K562 (cell line): Measurements from ENCODE around the gene TMC1. TPM values are rescaled to one million over a fixed set of nuclear protein-coding genes. Genes with fewer than 3 reads are reported as not detected.

ENCODE experiments used
- ATAC-seq: fragments of 200-7000 bp; cut with Tn5 transposase; 3 replicates; pipeline ENCODE4 v1.9.1; 2020; ENCODE audit warnings: moderate library complexity
- BruUV-seq: library from RNA; stranded (reverse); fragments of 400-500 nt; replicated peaks from 2 replicates; lab custom pipeline; 2021; lab: Mats Ljungman, UMichigan
- CTCF ChIA-PET: fragments of 300-600 bp; formaldehyde crosslinking; extraction: SDS; loops from one replicate; lab custom pipeline; 2021; ENCODE audit warnings: low intra/inter-chr PET ratio; lab: Yijun Ruan, JAX
- POLR2A ChIA-PET: fragments of 300-600, 350-650 bp; sonication (Branson Sonifier 250); formaldehyde crosslinking; extraction: SDS; loops from one replicate; lab custom pipeline; 2021; ENCODE audit warnings: antibody characterized with exemption, inconsistent platforms; lab: Yijun Ruan, JAX
- DNase-seq, 4 experiments: peaks; one replicate each; pipeline versions ENCODE4 v3.0.0 to v3.0.0-alpha.2; 2011 to 2018; ENCODE audit warnings: low spot score in 3 of 4, mixed read lengths in 3 of 4; ENCODE audit errors: extremely low read depth in 1 of 4
- FAIRE-seq: peaks from 2 replicates; lab custom pipeline; 2011; peaks lifted over from hg19 to GRCh38; lab: Jason Lieb, UNC
- H2AFZ ChIP-seq: 2 replicates; pipeline ENCODE4 v1.6.0; 2011; ENCODE audit warnings: low read depth, low read length, control low read depth, inconsistent platforms
- H3K27ac ChIP-seq: fragments of 200-600 bp; 3 replicates; pipeline ENCODE4 v1.8.0; 2011; ENCODE audit warnings: low read depth, mild to moderate bottlenecking, control low read depth, inconsistent platforms, low read length, moderate library complexity, mixed read lengths; ENCODE audit errors: extremely low read depth
- H3K27me3 ChIP-seq, 2 experiments: fragments of 300-600 bp in 1 of 2; 2 replicates in 1 of 2; 3 replicates in 1 of 2; pipeline versions ENCODE4 v1.6.0 to v1.8.0; 2011; ENCODE audit warnings: inconsistent platforms in 2 of 2, low read length in 2 of 2, mild to moderate bottlenecking in 1 of 2, mixed read lengths in 1 of 2, moderate library complexity in 1 of 2; ENCODE audit not compliant: control insufficient read depth in 2 of 2, insufficient read depth in 2 of 2
- H3K36me3 ChIP-seq: fragments of 300-600 bp; 3 replicates; pipeline ENCODE4 v1.8.0; 2011; ENCODE audit warnings: mild to moderate bottlenecking, low read length, inconsistent platforms; ENCODE audit not compliant: control insufficient read depth, insufficient read depth
- H3K4me1 ChIP-seq, 2 experiments: fragments of 200-600 bp in 1 of 2; replicated peaks in 1 of 2; 2 replicates in 1 of 2; 3 replicates in 1 of 2; pipeline versions ENCODE4 v1.5.1 to v1.8.0; 2011; ENCODE audit warnings: inconsistent platforms in 2 of 2, low read length in 2 of 2, mild to moderate bottlenecking in 1 of 2, mixed read lengths in 1 of 2, moderate library complexity in 1 of 2; ENCODE audit not compliant: control insufficient read depth in 2 of 2, insufficient read depth in 2 of 2
- H3K4me2 ChIP-seq: 2 replicates; pipeline ENCODE4 v1.6.1; 2011; ENCODE audit warnings: low read length, control low read depth, inconsistent platforms, mixed read lengths; ENCODE audit not compliant: insufficient read depth
- H3K4me3 ChIP-seq: fragments of 200-600 bp; sonication (generic), shearing (Covaris generic); 2 replicates; pipeline ENCODE4 v1.5.1; 2016; ENCODE audit warnings: control low read depth, inconsistent platforms
- H3K79me2 ChIP-seq: fragments of 200-600 bp; 3 replicates; pipeline ENCODE4 v1.8.0; 2011; ENCODE audit warnings: low read length, inconsistent platforms; ENCODE audit not compliant: control insufficient read depth, insufficient read depth
- H3K9ac ChIP-seq, 2 experiments: 2 replicates each; pipeline versions ENCODE4 v1.6.0 to v1.6.1; 2011; ENCODE audit warnings: low read depth in 2 of 2, low read length in 2 of 2, control low read depth in 1 of 2, inconsistent platforms in 1 of 2, mild to moderate bottlenecking in 1 of 2, mixed read lengths in 1 of 2; ENCODE audit not compliant: insufficient read depth in 1 of 2
- H3K9me1 ChIP-seq: one replicate; pipeline ENCODE4 v1.6.0; 2011; ENCODE audit warnings: inconsistent platforms, mild to moderate bottlenecking, low read length, moderate library complexity; ENCODE audit not compliant: control insufficient read depth, insufficient read depth
- H3K9me3 ChIP-seq: replicated peaks from 2 replicates; pipeline ENCODE4 v1.5.1; 2011; ENCODE audit warnings: low read depth, low read length, inconsistent platforms; ENCODE audit not compliant: control insufficient read depth, insufficient read depth
- H4K20me1 ChIP-seq: replicated peaks from 2 replicates; pipeline ENCODE4 v1.6.1; 2011; ENCODE audit warnings: low read length, inconsistent platforms, mixed read lengths; ENCODE audit not compliant: control insufficient read depth, insufficient read depth
- CBFA2T3 ChIP-seq: fragments of 450-650 bp; IDR thresholded peaks from 2 replicates; pipeline ENCODE4 v1.6.1; 2017
- ETS2 ChIP-seq: IDR thresholded peaks from 2 replicates; pipeline ENCODE4 v1.6.1; 2016; ENCODE audit warnings: borderline replicate concordance, missing genetic modification characterization, mild to moderate bottlenecking, moderate library complexity, missing compliant biosample characterization; ENCODE audit not compliant: poor library complexity, severe bottlenecking
- HDAC8 ChIP-seq: fragments of 450-650 bp; IDR thresholded peaks from 2 replicates; pipeline ENCODE4 v1.6.1; 2016; ENCODE audit warnings: mild to moderate bottlenecking, missing genetic modification characterization, moderate library complexity, missing compliant biosample characterization
- NR2C1 ChIP-seq, 2 experiments: fragments of 450-650 bp; IDR thresholded peaks; 2 replicates each; pipeline ENCODE4 v1.6.1; 2017; ENCODE audit warnings: mild to moderate bottlenecking in 2 of 2, antibody characterized with exemption in 1 of 2, inconsistent platforms in 1 of 2, missing compliant biosample characterization in 1 of 2, missing genetic modification characterization in 1 of 2
- TCF3 ChIP-seq: sonication (generic); formaldehyde crosslinking; IDR thresholded peaks from 2 replicates; pipeline ENCODE4 v1.4.0; 2020; ENCODE audit warnings: mild to moderate bottlenecking, missing genetic modification reagents
- ZNF347 ChIP-seq: fragments of 450-650 bp; formaldehyde crosslinking; IDR thresholded peaks from 2 replicates; pipeline ENCODE4 v1.4.0; 2020; ENCODE audit warnings: low read depth, mild to moderate bottlenecking, moderate library complexity
- ZSCAN32 ChIP-seq: fragments of 450-650 bp; formaldehyde crosslinking; IDR thresholded peaks from 2 replicates; pipeline ENCODE4 v1.4.0; 2020; ENCODE audit warnings: mild to moderate bottlenecking, moderate library complexity
- WGBS: fragments of 100-300 bp; shearing (Covaris generic); methylation state at CpG from one replicate; pipeline ENCODE4 v1.1.6; 2016; ENCODE audit warnings: low coverage, mixed read lengths; ENCODE audit not compliant: insufficient coverage; ENCODE audit errors: missing lambda C conversion rate; 5-methylcytosine and 5-hydroxymethylcytosine counted together
- in situ Hi-C: fragments of 300-500 bp; cut with MboI; formaldehyde crosslinking; loops from 4 replicates; pipeline ENCODE4 v1.15.0; 2018; ENCODE audit warnings: inconsistent platforms, mixed read lengths
- intact Hi-C: fragments of 100-400 bp; cut with micrococcal nuclease; formaldehyde crosslinking; loops from 2 replicates; pipeline ENCODE4 v1.14.2; 2022
- polyA plus RNA-seq, 8 experiments: library from polyadenylated mRNA; depleted of rRNA in 4 of 8; stranded (reverse) in 5 of 8; unstranded in 3 of 8; fragments of >200 nt; fragmentation: Nextera tagmentation in 2 of 8; fragmentation: Illumina TruSeq in 1 of 8; extraction: Ambion mirVana in 2 of 8; extraction: Trizol in 1 of 8; gene quantifications; 2 replicates each; pipeline versions ENCODE4 v1.2.1 to v1.2.3, GENCODE V29; 2011 to 2014; ENCODE audit warnings: inconsistent platforms in 1 of 8, missing spikeins in 1 of 8
- total RNA-seq, 7 experiments: library from RNA; depleted of rRNA in 6 of 7; stranded (reverse); fragments of >200 nt in 6 of 7; fragmentation: Illumina TruSeq in 2 of 7; extraction: Trizol in 2 of 7; gene quantifications; 2 replicates each; pipeline versions ENCODE4 v1.2.1 to v1.2.3, GENCODE V29; 2011 to 2021; ENCODE audit warnings: low replicate concordance in 1 of 7
- TF ChIP-seq, protein P1 (sequence below): fragments of 450-650 bp; IDR thresholded peaks from 2 replicates; pipeline ENCODE4 v1.6.1; 2016; ENCODE audit warnings: low read depth, mild to moderate bottlenecking, moderate library complexity
- TF ChIP-seq, protein P2 (sequence below): sonication (generic); formaldehyde crosslinking; IDR thresholded peaks from 2 replicates; pipeline ENCODE4 v1.8.1; 2023; ENCODE audit warnings: mild to moderate bottlenecking, missing genetic modification reagents
- TF ChIP-seq, protein P3 (sequence below): sonication (generic); formaldehyde crosslinking; IDR thresholded peaks from 2 replicates; pipeline ENCODE4 v1.8.1; 2023; ENCODE audit warnings: mild to moderate bottlenecking, missing genetic modification reagents
- TF ChIP-seq, protein P4 (sequence below): sonication (generic); formaldehyde crosslinking; IDR thresholded peaks from 2 replicates; pipeline ENCODE4 v1.5.0; 2020; ENCODE audit warnings: missing genetic modification reagents
- TF ChIP-seq, protein P5 (sequence below): sonication (generic); formaldehyde crosslinking; IDR thresholded peaks from 2 replicates; pipeline ENCODE4 v1.8.0; 2022; ENCODE audit warnings: mild to moderate bottlenecking, missing genetic modification reagents

The TMC1 gene
- total and polyA plus RNA-seq, 9 of the 15 experiments (the other 6 are each of a cell fraction or from before 2014, with no cell fraction given): 0.10 to 0.15 TPM; not detected in 7

DNA sequence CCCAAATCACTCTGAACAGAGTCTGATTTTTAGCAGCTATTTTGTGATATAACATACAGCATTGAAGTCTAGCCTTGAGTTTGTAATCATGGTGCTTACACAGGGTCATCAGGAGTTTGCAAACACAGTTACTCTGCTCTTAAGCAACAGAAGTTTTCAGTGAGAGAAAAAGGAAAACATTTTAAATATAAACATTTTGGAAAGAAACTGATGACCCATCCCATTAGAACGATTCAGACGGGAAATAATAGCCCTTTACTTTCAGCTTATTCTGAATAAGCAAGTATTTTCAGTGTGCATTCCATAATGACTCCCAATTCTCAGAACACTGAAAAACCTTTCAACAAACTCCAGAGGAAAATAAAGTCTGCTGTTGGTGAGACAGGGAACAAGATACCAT is 46.7 kb upstream of the TMC1 start (continued):
- TF ChIP-seq, protein P1, sequence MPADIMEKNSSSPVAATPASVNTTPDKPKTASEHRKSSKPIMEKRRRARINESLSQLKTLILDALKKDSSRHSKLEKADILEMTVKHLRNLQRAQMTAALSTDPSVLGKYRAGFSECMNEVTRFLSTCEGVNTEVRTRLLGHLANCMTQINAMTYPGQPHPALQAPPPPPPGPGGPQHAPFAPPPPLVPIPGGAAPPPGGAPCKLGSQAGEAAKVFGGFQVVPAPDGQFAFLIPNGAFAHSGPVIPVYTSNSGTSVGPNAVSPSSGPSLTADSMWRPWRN: no peak

DNA sequence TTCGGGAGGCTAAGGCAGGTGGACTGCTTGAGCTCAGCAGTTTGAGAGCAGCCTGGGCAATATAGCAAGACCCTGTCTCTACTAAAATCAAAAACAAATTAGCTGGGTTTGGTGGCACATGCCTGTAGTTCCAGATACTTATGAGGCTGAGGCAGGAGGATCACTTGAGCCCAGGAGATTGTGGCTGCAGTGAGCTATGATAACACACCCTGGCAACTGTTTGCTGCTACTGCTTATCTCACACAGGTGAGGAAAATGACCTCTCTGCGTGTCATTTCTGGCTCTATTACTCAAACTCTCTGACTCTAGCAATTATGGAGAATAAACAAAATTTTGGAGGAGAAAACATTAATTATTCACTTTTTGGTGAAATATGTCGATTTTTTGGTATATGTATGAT is 45.3 kb upstream of the TMC1 start:
- CTCF ChIA-PET: no interaction called here
- H3K27ac ChIP-seq: no peak overlapping the region
- FAIRE-seq (no peak), ATAC-seq (no peak), DNase-seq (peak in 1 of 4 experiments; percentile 10)
- H3K79me2 ChIP-seq: no peaks in the 10 kb centered on the region
- H3K36me3 ChIP-seq: no peaks in the 10 kb centered on the region
- WGBS: 7% methylated on average over 3 of the region's 3 CpGs
- no peaks in the 10 kb centered on the region for H3K9me3 ChIP-seq
- no peaks in the 10 kb centered on the region; a peak in 2 of 5 replicates for H3K27me3 ChIP-seq
- in situ Hi-C loops (no loop called here), intact Hi-C loops (no loop called here)
- no peak overlapping the region for H3K9ac ChIP-seq
- peaks cover 3 to 17% of the 10 kb centered on the region in 2 experiments; a peak in 4 of 5 replicates for H3K4me1 ChIP-seq
- POLR2A ChIA-PET: no interaction called here
- H3K9me1 ChIP-seq: no peaks in the 10 kb centered on the region
- H4K20me1 ChIP-seq: no peaks in the 10 kb centered on the region
- no TSS peak for BruUV-seq
- no peak overlapping the region for H3K4me2 ChIP-seq
- no peak overlapping the region for H2AFZ ChIP-seq
- no peak overlapping the region for H3K4me3 ChIP-seq
- no peak for TF ChIP-seq HDAC8 (tag)
- 0 out of 2 replicates have a peak, but pooled peaks have one; percentile 34 for TF ChIP-seq TCF3 (CRISPR knock-in tag)
- TF ChIP-seq, protein P2, sequence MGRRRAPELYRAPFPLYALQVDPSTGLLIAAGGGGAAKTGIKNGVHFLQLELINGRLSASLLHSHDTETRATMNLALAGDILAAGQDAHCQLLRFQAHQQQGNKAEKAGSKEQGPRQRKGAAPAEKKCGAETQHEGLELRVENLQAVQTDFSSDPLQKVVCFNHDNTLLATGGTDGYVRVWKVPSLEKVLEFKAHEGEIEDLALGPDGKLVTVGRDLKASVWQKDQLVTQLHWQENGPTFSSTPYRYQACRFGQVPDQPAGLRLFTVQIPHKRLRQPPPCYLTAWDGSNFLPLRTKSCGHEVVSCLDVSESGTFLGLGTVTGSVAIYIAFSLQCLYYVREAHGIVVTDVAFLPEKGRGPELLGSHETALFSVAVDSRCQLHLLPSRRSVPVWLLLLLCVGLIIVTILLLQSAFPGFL (CRISPR knock-in tag): no peak
- TF ChIP-seq CBFA2T3: peak; percentile 74
- no peak for TF ChIP-seq ZSCAN32
- TF ChIP-seq, protein P3, sequence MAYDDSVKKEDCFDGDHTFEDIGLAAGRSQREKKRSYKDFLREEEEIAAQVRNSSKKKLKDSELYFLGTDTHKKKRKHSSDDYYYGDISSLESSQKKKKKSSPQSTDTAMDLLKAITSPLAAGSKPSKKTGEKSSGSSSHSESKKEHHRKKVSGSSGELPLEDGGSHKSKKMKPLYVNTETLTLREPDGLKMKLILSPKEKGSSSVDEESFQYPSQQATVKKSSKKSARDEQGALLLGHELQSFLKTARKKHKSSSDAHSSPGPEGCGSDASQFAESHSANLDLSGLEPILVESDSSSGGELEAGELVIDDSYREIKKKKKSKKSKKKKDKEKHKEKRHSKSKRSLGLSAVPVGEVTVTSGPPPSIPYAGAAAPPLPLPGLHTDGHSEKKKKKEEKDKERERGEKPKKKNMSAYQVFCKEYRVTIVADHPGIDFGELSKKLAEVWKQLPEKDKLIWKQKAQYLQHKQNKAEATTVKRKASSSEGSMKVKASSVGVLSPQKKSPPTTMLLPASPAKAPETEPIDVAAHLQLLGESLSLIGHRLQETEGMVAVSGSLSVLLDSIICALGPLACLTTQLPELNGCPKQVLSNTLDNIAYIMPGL (CRISPR knock-in tag): no peak
- TF ChIP-seq ETS2 (tag): no peak
- no peak for TF ChIP-seq ZNF347
- TF ChIP-seq, protein P4, sequence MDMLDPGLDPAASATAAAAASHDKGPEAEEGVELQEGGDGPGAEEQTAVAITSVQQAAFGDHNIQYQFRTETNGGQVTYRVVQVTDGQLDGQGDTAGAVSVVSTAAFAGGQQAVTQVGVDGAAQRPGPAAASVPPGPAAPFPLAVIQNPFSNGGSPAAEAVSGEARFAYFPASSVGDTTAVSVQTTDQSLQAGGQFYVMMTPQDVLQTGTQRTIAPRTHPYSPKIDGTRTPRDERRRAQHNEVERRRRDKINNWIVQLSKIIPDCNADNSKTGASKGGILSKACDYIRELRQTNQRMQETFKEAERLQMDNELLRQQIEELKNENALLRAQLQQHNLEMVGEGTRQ (CRISPR knock-in tag): no peak
- TF ChIP-seq, protein P5, sequence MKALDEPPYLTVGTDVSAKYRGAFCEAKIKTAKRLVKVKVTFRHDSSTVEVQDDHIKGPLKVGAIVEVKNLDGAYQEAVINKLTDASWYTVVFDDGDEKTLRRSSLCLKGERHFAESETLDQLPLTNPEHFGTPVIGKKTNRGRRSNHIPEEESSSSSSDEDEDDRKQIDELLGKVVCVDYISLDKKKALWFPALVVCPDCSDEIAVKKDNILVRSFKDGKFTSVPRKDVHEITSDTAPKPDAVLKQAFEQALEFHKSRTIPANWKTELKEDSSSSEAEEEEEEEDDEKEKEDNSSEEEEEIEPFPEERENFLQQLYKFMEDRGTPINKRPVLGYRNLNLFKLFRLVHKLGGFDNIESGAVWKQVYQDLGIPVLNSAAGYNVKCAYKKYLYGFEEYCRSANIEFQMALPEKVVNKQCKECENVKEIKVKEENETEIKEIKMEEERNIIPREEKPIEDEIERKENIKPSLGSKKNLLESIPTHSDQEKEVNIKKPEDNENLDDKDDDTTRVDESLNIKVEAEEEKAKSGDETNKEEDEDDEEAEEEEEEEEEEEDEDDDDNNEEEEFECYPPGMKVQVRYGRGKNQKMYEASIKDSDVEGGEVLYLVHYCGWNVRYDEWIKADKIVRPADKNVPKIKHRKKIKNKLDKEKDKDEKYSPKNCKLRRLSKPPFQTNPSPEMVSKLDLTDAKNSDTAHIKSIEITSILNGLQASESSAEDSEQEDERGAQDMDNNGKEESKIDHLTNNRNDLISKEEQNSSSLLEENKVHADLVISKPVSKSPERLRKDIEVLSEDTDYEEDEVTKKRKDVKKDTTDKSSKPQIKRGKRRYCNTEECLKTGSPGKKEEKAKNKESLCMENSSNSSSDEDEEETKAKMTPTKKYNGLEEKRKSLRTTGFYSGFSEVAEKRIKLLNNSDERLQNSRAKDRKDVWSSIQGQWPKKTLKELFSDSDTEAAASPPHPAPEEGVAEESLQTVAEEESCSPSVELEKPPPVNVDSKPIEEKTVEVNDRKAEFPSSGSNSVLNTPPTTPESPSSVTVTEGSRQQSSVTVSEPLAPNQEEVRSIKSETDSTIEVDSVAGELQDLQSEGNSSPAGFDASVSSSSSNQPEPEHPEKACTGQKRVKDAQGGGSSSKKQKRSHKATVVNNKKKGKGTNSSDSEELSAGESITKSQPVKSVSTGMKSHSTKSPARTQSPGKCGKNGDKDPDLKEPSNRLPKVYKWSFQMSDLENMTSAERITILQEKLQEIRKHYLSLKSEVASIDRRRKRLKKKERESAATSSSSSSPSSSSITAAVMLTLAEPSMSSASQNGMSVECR: no peak
- no peak for TF ChIP-seq NR2C1 (IDR thresholded peaks at IDR 0.05)
- TF ChIP-seq NR2C1 (tag; IDR thresholded peaks at IDR 0.05): no peak
